Type B pancreatic cell (in vitro differentiated cells): ENCODE measurements around the gene NEDD4L. TPM values are rescaled to one million over a fixed set of nuclear protein-coding genes. Genes with fewer than 3 reads are reported as not detected.
A peak's percentile ranks its signal among the peaks of the same experiment; 100 is the strongest.

Experiments used
- DNase-seq: peaks from one replicate; pipeline ENCODE4 v3.0.0; 2021; ENCODE audit warnings: mixed read lengths; ENCODE audit not compliant: unreplicated experiment; ENCODE audit errors: extremely low spot score
- H3K27ac Mint-ChIP-seq: 2 replicates; pipeline ENCODE4 v1.8.0; 2021; ENCODE audit warnings: mild to moderate bottlenecking, mixed read lengths
- H3K27me3 Mint-ChIP-seq: 2 replicates; pipeline ENCODE4 v1.8.0; 2021; ENCODE audit warnings: mixed read lengths
- H3K36me3 Mint-ChIP-seq: 2 replicates; pipeline ENCODE4 v1.8.0; 2021; ENCODE audit warnings: mixed read lengths
- H3K4me1 Mint-ChIP-seq: one replicate; pipeline ENCODE4 v1.8.0; 2021; ENCODE audit warnings: mixed read lengths; ENCODE audit not compliant: unreplicated experiment
- H3K4me3 Mint-ChIP-seq: 2 replicates; pipeline ENCODE4 v1.8.0; 2021; ENCODE audit warnings: mild to moderate bottlenecking, mixed read lengths
- H3K9me3 Mint-ChIP-seq: 2 replicates; pipeline ENCODE4 v1.8.0; 2021; ENCODE audit warnings: mixed read lengths
- CTCF ChIP-seq: fragments of 200-600 bp; sonication (generic); conservative IDR thresholded peaks from 2 replicates; pipeline ENCODE4 v1.5.0; 2021; ENCODE audit warnings: antibody characterized with exemption, mild to moderate bottlenecking
- total RNA-seq: library from RNA; stranded (reverse); gene quantifications from 2 replicates; pipeline ENCODE4 v1.2.1, GENCODE V29; 2021; ENCODE audit warnings: low replicate concordance

NEDD4L gene
- total RNA-seq, 1 donor from 2014 or later, result 84.7 TPM

- H3K4me3 Mint-ChIP-seq, result no peak overlapping the region
- H3K27ac Mint-ChIP-seq, result peak overlapping the region; percentile 66
- no peaks in the 10 kb centered on the region for H3K27me3 Mint-ChIP-seq
- no peak for TF ChIP-seq CTCF
- H3K4me1 Mint-ChIP-seq, result peaks cover 20% of the 10 kb centered on the region
- no peaks in the 10 kb centered on the region for H3K36me3 Mint-ChIP-seq
- no peak for DNase-seq
- no peaks in the 10 kb centered on the region for H3K9me3 Mint-ChIP-seq
Observed at GRCh38 chr18:58407263-58407648, 363.2 kb downstream of the NEDD4L start.

GRCh38 chr18:58407649-58408407 is 363.8 kb downstream of the NEDD4L start:
- H3K9me3 Mint-ChIP-seq, result no peaks in the 10 kb centered on the region
- peaks cover 14% of the 10 kb centered on the region for H3K4me1 Mint-ChIP-seq
- peak; percentile 48 for TF ChIP-seq CTCF

GRCh38 chr18:58408665-58409064 is 364.6 kb downstream of the NEDD4L start:
- H3K27ac Mint-ChIP-seq, result no peak overlapping the region
- no peak for TF ChIP-seq CTCF
- DNase-seq, result no peak
- no peak overlapping the region for H3K4me3 Mint-ChIP-seq
- H3K9me3 Mint-ChIP-seq, result no peaks in the 10 kb centered on the region
- no peaks in the 10 kb centered on the region for H3K27me3 Mint-ChIP-seq
- no peaks in the 10 kb centered on the region for H3K36me3 Mint-ChIP-seq
- peaks cover 7% of the 10 kb centered on the region for H3K4me1 Mint-ChIP-seq

More at GRCh38 chr18:58407649-58408407, 363.8 kb downstream of the NEDD4L start:
- Mint-ChIP-seq H3K4me3 (peak overlapping the region; percentile 59), H3K27ac (peak overlapping the region; percentile 66), H3K27me3 (no peaks in the 10 kb centered on the region), H3K36me3 (no peaks in the 10 kb centered on the region)
- no peak for DNase-seq

- peaks cover 7% of the 10 kb centered on the region for H3K4me1 Mint-ChIP-seq
- H3K27me3 Mint-ChIP-seq, result no peaks in the 10 kb centered on the region
- no peak for DNase-seq
- no peak for TF ChIP-seq CTCF
- no peak overlapping the region for H3K27ac Mint-ChIP-seq
- no peaks in the 10 kb centered on the region for H3K36me3 Mint-ChIP-seq
- no peaks in the 10 kb centered on the region for H3K9me3 Mint-ChIP-seq
- no peak overlapping the region for H3K4me3 Mint-ChIP-seq
Observed at GRCh38 chr18:58409802-58410445, 365.9 kb downstream of the NEDD4L start.

- no peak for TF ChIP-seq CTCF
- no peak overlapping the region for H3K4me3 Mint-ChIP-seq
- peaks cover 13% of the 10 kb centered on the region for H3K4me1 Mint-ChIP-seq
- no peaks in the 10 kb centered on the region for H3K27me3 Mint-ChIP-seq
- no peaks in the 10 kb centered on the region for H3K9me3 Mint-ChIP-seq
- DNase-seq, result no peak
- no peak overlapping the region for H3K27ac Mint-ChIP-seq
- H3K36me3 Mint-ChIP-seq, result no peaks in the 10 kb centered on the region
Observed at GRCh38 chr18:58411323-58411722, 367.3 kb downstream of the NEDD4L start.
